ENCODE data around the gene FABP2.

DNA sequence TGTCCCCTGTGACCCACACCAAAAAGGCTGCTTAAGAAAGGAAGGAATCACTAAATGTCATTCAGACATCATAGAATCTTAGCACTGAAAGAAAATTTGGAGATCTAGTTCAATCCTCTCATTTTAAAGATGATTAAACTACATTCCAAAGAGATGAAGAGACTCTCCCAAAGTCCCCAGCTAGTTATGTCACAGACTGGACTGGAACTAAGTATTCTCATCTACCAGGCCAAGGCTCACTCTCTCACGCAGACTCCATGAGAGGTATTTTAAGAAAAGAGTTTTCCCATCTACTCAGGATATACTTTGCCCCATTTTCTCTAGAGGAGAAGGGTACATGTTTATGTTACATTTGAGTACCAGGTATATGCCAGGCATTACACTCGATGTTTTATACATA, 6.9 kb downstream of the FABP2 start:
- TF ChIP-seq, protein P1, sequence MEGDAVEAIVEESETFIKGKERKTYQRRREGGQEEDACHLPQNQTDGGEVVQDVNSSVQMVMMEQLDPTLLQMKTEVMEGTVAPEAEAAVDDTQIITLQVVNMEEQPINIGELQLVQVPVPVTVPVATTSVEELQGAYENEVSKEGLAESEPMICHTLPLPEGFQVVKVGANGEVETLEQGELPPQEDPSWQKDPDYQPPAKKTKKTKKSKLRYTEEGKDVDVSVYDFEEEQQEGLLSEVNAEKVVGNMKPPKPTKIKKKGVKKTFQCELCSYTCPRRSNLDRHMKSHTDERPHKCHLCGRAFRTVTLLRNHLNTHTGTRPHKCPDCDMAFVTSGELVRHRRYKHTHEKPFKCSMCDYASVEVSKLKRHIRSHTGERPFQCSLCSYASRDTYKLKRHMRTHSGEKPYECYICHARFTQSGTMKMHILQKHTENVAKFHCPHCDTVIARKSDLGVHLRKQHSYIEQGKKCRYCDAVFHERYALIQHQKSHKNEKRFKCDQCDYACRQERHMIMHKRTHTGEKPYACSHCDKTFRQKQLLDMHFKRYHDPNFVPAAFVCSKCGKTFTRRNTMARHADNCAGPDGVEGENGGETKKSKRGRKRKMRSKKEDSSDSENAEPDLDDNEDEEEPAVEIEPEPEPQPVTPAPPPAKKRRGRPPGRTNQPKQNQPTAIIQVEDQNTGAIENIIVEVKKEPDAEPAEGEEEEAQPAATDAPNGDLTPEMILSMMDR (IDR thresholded peaks at IDR 0.05; ENCODE audit: low read depth, low read length, missing input control), result no peak
- TF ChIP-seq, protein P2, sequence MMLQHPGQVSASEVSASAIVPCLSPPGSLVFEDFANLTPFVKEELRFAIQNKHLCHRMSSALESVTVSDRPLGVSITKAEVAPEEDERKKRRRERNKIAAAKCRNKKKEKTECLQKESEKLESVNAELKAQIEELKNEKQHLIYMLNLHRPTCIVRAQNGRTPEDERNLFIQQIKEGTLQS (IDR thresholded peaks at IDR 0.05), result no peak
- TF ChIP-seq RAD21 (IDR thresholded peaks at IDR 0.05), result no peak
- TF ChIP-seq SP1 (IDR thresholded peaks at IDR 0.05), result no peak
- TF ChIP-seq, protein P3, sequence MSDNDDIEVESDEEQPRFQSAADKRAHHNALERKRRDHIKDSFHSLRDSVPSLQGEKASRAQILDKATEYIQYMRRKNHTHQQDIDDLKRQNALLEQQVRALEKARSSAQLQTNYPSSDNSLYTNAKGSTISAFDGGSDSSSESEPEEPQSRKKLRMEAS (IDR thresholded peaks at IDR 0.05), result no peak
- TF ChIP-seq HNF4A (conservative IDR thresholded peaks at IDR 0.05), result no peak
- TF ChIP-seq, protein P4, sequence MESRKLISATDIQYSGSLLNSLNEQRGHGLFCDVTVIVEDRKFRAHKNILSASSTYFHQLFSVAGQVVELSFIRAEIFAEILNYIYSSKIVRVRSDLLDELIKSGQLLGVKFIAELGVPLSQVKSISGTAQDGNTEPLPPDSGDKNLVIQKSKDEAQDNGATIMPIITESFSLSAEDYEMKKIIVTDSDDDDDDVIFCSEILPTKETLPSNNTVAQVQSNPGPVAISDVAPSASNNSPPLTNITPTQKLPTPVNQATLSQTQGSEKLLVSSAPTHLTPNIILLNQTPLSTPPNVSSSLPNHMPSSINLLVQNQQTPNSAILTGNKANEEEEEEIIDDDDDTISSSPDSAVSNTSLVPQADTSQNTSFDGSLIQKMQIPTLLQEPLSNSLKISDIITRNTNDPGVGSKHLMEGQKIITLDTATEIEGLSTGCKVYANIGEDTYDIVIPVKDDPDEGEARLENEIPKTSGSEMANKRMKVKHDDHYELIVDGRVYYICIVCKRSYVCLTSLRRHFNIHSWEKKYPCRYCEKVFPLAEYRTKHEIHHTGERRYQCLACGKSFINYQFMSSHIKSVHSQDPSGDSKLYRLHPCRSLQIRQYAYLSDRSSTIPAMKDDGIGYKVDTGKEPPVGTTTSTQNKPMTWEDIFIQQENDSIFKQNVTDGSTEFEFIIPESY (IDR thresholded peaks at IDR 0.05), result no peak
- TF ChIP-seq JUND (IDR thresholded peaks at IDR 0.05), result no peak
- no peak for TF ChIP-seq YY1 (IDR thresholded peaks at IDR 0.05)

Data from liver (tissue), 3 donors.